Measurements from ENCODE around the gene SYNGR4.

- TF ChIP-seq POLR2AphosphoS5 (IDR thresholded peaks at IDR 0.05; ENCODE audit: low read depth, low read length): no peak
- no peak for TF ChIP-seq POLR2A (IDR thresholded peaks at IDR 0.05; ENCODE audit: low read depth, low read length)
- no peak for TF ChIP-seq TAF1 (IDR thresholded peaks at IDR 0.05; ENCODE audit: borderline replicate concordance, low read depth, low read length)
Observed at GRCh38 chr19:48395170-48395455, 30.9 kb downstream of the SYNGR4 start.

Measured in GM12892 (cell line).